CMK (cell line): Measurements from ENCODE around the gene PKP4.

ENCODE experiments used
- DNase-seq: peaks from one replicate; pipeline ENCODE4 v3.0.0-alpha.2; 2010; ENCODE audit warnings: low read depth

PKP4 gene

DNA sequence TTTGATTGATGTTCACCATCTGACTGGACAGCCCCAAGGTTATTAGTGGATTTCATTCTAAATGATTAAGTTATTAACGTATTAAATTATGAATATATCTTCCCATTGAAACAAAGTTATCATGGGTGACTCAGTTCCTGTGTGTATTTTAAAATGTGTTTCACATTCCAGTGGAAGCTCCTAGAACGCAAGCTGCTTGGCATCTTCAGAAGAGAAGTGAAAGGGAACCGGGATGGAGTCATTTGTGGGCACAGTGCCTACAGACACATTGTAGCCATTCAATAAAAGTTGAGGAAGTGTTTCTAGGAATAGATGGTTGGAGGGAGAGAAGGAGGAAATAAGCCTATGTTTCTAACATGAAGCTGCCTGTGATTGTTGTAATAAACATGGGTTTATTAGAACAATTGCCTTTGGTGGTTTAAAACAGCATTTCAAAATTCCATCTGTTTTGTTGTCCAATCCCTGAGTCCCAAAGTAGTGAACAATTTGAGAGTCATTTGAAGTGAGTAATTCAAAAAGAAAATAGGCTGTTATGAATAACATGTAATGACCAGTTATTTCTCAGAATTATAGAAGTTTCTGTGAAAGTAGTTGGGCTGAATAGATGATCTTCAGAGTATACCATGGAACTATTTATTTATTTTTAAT is 143.5 kb downstream of the PKP4 start:
- no peak for DNase-seq

- DNase-seq, result no peak
These were observed 145.3 kb downstream of the PKP4 start for GRCh38 chr2:158602027-158602426.

- DNase-seq, result no peak
These were observed 146.5 kb downstream of the PKP4 start for GRCh38 chr2:158603205-158603604.

DNA sequence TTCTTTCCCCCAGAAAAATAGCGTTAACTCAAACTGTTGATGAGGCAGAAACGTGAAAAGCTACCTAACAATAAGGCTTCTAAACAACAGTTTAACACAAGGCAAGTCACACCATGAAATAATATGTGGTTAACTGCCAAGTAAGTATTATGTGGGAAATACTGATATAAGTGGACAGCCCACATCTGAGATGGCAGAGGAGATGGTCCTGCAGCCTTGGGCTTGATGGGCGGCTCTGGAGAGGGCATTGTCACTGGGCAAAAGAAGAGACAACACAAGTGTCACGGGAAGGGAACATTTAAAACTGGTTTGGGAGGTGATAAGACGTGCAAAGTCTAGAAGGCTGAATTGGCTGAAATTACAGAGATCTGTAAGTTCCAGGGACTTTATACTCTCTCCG is 147.2 kb downstream of the PKP4 start:
- no peak for DNase-seq

DNA sequence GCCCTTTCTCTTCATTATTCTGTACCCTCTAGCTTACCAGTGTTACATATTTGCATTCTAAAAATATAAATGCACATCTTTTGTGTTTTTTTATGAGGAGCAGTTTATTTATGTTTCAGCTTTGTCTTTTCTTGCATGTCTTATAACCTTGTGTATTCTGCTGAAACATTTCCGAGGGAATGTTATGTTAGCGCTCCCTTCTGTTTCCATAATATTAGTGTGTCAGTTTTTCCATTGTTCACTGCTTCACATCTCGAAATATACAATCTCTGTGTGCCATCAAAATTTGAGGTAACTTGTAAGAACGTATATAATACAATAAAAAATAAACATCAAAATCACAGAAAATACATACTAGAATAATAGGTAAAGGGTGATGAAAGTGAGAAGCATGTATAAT is 153.3 kb downstream of the PKP4 start:
- no peak for DNase-seq

- DNase-seq, result no peak
These were observed 159.8 kb downstream of the PKP4 start for GRCh38 chr2:158616480-158617000.

DNA sequence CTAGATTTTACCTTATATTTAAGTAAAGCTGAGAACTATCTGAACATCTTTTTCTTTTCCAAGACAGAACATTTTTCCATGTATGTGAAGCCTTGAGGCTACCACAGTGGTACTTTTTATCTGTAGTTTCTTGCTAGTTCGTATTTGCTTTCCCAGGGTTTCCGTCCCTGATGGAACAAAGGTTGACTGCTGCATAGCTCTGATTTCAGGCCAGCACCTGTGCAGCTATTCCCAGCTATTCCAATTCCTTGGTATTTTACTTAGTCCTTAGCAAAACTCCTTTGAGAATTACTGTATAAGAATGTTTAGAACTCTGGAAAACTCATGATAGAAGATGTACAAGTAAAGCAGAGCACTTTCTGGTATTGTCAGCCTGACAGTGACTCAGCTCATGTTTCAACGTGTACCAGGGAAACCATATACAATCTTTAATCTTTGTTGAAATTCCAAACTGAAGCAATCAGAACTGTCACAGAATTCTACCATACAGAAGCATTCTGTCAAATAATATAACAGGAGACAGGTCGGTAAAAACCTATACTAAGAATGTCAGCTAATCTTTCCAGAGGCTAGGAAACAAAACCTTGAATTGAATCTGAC is 162.2 kb downstream of the PKP4 start:
- DNase-seq, result no peak

- DNase-seq, result no peak
These were observed 162.7 kb downstream of the PKP4 start for GRCh38 chr2:158619496-158619895.

DNA sequence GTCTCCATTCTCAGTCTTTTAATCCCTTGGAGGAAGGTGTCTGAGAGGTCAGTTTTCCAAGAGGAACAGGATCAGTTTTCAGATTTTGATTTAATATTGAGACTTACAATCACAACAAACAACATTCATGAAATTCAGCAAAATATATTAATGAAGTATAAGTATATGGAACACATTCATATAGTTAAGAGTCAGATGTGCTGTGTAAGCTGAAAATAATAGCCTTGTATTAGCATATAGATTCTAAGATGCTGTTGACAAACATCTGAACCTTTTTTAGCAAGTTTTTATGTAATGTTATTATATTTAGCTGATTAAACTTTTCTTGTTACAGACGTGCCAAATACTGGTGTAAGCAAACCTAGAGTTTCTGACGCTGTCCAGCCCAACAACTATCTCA is 163.9 kb downstream of the PKP4 start:
- no peak for DNase-seq

GRCh38 chr2:158624071-158624667 is 167.4 kb downstream of the PKP4 start:
- no peak for DNase-seq

GRCh38 chr2:158624961-158625360 is 168.2 kb downstream of the PKP4 start:
- DNase-seq, result no peak

GRCh38 chr2:158629116-158629515 is 172.4 kb downstream of the PKP4 start:
- DNase-seq, result no peak

GRCh38 chr2:158633261-158633660 is 176.5 kb downstream of the PKP4 start:
- no peak for DNase-seq

- no peak for DNase-seq
These were observed 177.9 kb downstream of the PKP4 start for GRCh38 chr2:158634627-158635026.

DNA sequence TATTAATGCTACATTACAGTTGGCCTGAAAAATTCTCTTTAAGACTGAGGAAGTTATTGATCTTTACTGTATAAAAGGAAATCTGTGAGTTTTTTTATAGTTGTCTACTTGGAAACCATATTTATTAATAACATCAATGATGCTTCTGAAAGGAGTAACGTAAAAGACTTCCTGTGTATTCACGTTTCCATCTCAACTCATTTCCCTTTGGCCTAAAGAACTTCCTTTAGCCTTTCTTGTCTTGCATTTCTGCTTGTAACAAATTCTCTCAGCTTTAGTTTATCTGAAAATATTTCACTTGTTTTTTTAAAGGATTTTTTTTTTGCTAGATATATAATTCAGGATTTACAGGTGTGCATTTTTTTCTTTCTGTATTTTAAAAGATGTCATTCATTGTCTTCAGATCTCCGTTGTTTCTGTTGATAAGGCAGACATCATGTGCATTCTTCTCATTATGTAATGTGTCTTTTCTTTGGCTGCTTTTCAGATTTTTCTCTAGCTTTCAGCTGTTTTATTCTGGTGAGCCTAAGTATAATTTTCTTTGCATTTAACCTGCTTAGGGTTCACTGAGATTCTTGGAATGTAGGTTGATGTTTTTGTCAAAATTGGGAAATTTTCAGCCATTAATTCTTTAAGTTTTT is 179.3 kb downstream of the PKP4 start:
- no peak for DNase-seq

GRCh38 chr2:158637357-158637756 is 180.6 kb downstream of the PKP4 start:
- no peak for DNase-seq

GRCh38 chr2:158644139-158644538 is 187.4 kb downstream of the PKP4 start:
- DNase-seq, result no peak

GRCh38 chr2:158645299-158645698 is 188.5 kb downstream of the PKP4 start:
- no peak for DNase-seq

DNA sequence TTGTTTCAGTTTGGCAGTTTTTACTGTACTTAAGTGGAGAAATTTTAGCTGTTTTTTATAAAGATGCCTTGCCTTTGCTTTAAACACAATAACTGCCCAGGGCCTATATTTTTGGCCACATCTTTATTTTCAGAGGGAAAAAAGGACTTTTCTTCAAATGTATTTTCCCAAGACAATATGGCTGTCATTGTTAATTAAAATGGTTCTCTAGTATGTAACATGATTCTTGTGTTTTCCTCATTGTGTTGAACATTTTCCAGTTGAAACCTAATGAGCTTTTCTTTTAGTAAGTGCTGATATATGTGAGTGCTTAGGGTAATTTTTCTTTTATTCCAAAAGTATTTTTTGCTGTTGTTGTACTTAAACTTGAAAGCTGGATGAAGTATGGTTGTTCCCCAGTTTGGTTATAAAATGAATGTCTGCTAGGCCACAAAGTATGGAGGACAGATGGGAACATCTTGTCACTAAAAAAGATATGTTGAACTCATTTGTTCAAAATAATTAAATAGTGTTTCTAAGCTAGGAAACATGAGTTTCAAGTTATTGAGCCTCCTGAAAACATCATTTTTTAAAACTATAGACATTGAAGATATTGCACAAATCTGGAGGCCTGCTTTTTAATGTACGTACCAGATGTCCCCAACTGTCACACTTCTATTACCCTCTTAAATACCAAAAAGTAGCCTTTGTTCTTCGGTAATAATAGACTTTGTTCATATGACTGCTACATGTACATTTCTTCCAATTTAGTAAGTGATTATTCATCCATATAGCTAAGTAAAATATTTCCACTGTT is 190.9 kb downstream of the PKP4 start:
- no peak for DNase-seq

- no peak for DNase-seq
These were observed 193.1 kb downstream of the PKP4 start for GRCh38 chr2:158649846-158650245.

- no peak for DNase-seq
These were observed 194.1 kb downstream of the PKP4 start for GRCh38 chr2:158650646-158651357.
